HUDEP-2 (cell line): ENCODE results near the gene CLDN9.

Source experiments
- DNase-seq, 76 experiments: peaks; one replicate each; lab custom pipeline; 2025; ENCODE audit not compliant: unreplicated experiment in 76 of 76; lab: John Stamatoyannopoulos, UW

CLDN9 gene

GRCh38 chr16:3027983-3028715 lies 15.4 kb downstream of the CLDN9 start:
- peak in 71 of 76 experiments; percentile 20 to 90 (median 77) for DNase-seq

GRCh38 chr16:3028716-3029319 lies 16.1 kb downstream of the CLDN9 start:
- no peak for DNase-seq

- peak in 2 of 76 experiments; percentile 20 to 36 for DNase-seq
Observed at GRCh38 chr16:3029491-3030221, 16.9 kb downstream of the CLDN9 start.

GRCh38 chr16:3030222-3031212 lies 17.8 kb downstream of the CLDN9 start:
- DNase-seq: no peak

- DNase-seq: no peak
Observed at GRCh38 chr16:3032624-3033023, 19.9 kb downstream of the CLDN9 start.

- DNase-seq: no peak
Observed at GRCh38 chr16:3035289-3035971, 22.7 kb downstream of the CLDN9 start.

GRCh38 chr16:3035972-3036725 lies 23.4 kb downstream of the CLDN9 start:
- no peak for DNase-seq

GRCh38 chr16:3036726-3037315 lies 24.1 kb downstream of the CLDN9 start, which contains the start of gene BICDL2:
Gene BICDL2, minus strand, starts transcription at chr16:3036944. Its CDS starts 1,448 bp downstream, at chr16:3035496.
- no peak for DNase-seq

- DNase-seq: no peak
Observed at GRCh38 chr16:3038256-3038655, 25.5 kb downstream of the CLDN9 start.

GRCh38 chr16:3038896-3039295 lies 26.2 kb downstream of the CLDN9 start:
- no peak for DNase-seq

GRCh38 chr16:3042376-3042775 lies 29.7 kb downstream of the CLDN9 start:
- no peak for DNase-seq

- DNase-seq: no peak
Observed at GRCh38 chr16:3044708-3045107, 32.0 kb downstream of the CLDN9 start.

GRCh38 chr16:3045758-3046640 lies 33.3 kb downstream of the CLDN9 start, which contains the start of gene MMP25:
Gene MMP25, plus strand, starts transcription at chr16:3046561. Its CDS starts 357 bp downstream, at chr16:3046918.
- DNase-seq: no peak

- DNase-seq: no peak
Observed at GRCh38 chr16:3046641-3047386, 34.1 kb downstream of the CLDN9 start.

- DNase-seq: no peak
Observed at GRCh38 chr16:3047387-3047720, 34.6 kb downstream of the CLDN9 start.

GRCh38 chr16:3049921-3050481 lies 37.3 kb downstream of the CLDN9 start:
- no peak for DNase-seq

GRCh38 chr16:3050487-3050886 lies 37.8 kb downstream of the CLDN9 start:
- no peak for DNase-seq
